Left lung (tissue), 14 donors: ENCODE results near the gene COPS6. TPM values are rescaled to one million over a fixed set of nuclear protein-coding genes. Genes with fewer than 3 reads are reported as not detected.

Experiments used
- ATAC-seq: fragments of 200-7000 bp; cut with Tn5 transposase; one replicate; pipeline ENCODE4 v1.9.1; 2020; ENCODE audit warnings: moderate library complexity
- DNase-seq, 4 donors: peaks; one replicate each; pipeline ENCODE4 v3.0.0-alpha.2; 2013 to 2020
- H3K27ac ChIP-seq, 2 donors: fragments of 200-600 bp; sonication (generic) in 1 of 2; one replicate each; pipeline versions ENCODE4 v1.5.0 to v1.8.0; 2020 to 2021
- H3K27me3 ChIP-seq, 2 donors: fragments of 200-600 bp; sonication (generic) in 1 of 2; one replicate each; pipeline versions ENCODE4 v1.5.0 to v1.8.0; 2020 to 2021
- H3K36me3 ChIP-seq, 2 donors: fragments of 200-600 bp; sonication (generic) in 1 of 2; one replicate each; pipeline versions ENCODE4 v1.5.0 to v1.8.0; 2020 to 2021
- H3K4me1 ChIP-seq, 2 donors: fragments of 200-600 bp; one replicate each; pipeline ENCODE4 v1.8.0; 2021
- H3K4me3 ChIP-seq, 2 donors: fragments of 200-600 bp; sonication (generic) in 1 of 2; one replicate each; pipeline versions ENCODE4 v1.5.0 to v1.8.0; 2020 to 2021; ENCODE audit warnings: mild to moderate bottlenecking in 1 of 2
- H3K9me3 ChIP-seq, 2 donors: fragments of 200-600 bp; sonication (generic) in 1 of 2; one replicate each; pipeline versions ENCODE4 v1.5.0 to v1.8.0; 2020 to 2021
- intact Hi-C, 2 donors: fragments of 100-400 bp; cut with DNase I; formaldehyde crosslinking; loops; one replicate each; pipeline versions ENCODE4 v1.11.2 to v1.14.2; 2022
- long read RNA-seq, 12 donors: library from polyadenylated mRNA in 2 of 12; unstranded in 2 of 12; transcript quantifications; one replicate each; pipeline ENCODE4 v2.0.0 and lab custom pipeline, GENCODE V29; 2019 to 2026
- polyA plus RNA-seq, 6 donors: library from polyadenylated mRNA; unstranded; fragments of 120-200 nt; gene quantifications; one replicate each; pipeline ENCODE4 v1.2.1, GENCODE V29; 2013; ENCODE audit not compliant: insufficient read length in 6 of 6
- total RNA-seq, 2 donors: library from RNA; stranded (reverse); fragmentation: NEBNext Ultra II Directional; extraction: Animal tissue kit (Norgen Biotek cat#: 25700); gene quantifications; one replicate each; pipeline ENCODE4 v1.2.1, GENCODE V29; 2021
- TF ChIP-seq, protein P1 (sequence below), 2 donors: fragments of 200-600 bp; sonication (generic) in 1 of 2; IDR thresholded peaks; one replicate each; pipeline versions ENCODE4 v1.5.0 to v1.8.0; 2021; ENCODE audit warnings: antibody characterized with exemption in 2 of 2
- donor health status: DM: no; HTN: yes; CAD: no.
- donor health status: DM: no; HTN: no; CAD: no.

The COPS6 gene
- total RNA-seq (10 to 100 TPM; 74.2 to 89.5 TPM), polyA plus RNA-seq (100 to 1,000 TPM; 113 to 139 (median 115) TPM)
- long read RNA-seq, donor 1, transcript COPS6-201 (10 exons, 1,432 nt), result major isoform, 74 of 120 reads
- long read RNA-seq, donor 1, transcript COPS6-207 (3 exons, 835 nt), result minor isoform, 5 of 120 reads
- long read RNA-seq, donor 1, partial matches to known transcripts, result 32 of 120 reads
- long read RNA-seq, donor 1, other reads (novel, unspliced or antisense), result 0 of 120 reads
- long read RNA-seq, donor 2, transcript COPS6-201 (10 exons, 1,432 nt), result major isoform, 57 of 77 reads
- long read RNA-seq, donor 2, transcript COPS6-207 (3 exons, 835 nt), result minor isoform, 9 of 77 reads
- long read RNA-seq, donor 2, transcript COPS6-205 (2 exons, 1,171 nt), result minor isoform, 5 of 77 reads
- long read RNA-seq, donor 2, partial matches to known transcripts, result 0 of 77 reads
- long read RNA-seq, donor 2, other reads (novel, unspliced or antisense), result 0 of 77 reads
- long read RNA-seq, donor 3, transcript COPS6-201 (10 exons, 1,432 nt), result major isoform, 70 of 90 reads
- long read RNA-seq, donor 3, partial matches to known transcripts, result 13 of 90 reads
- long read RNA-seq, donor 3, other reads (novel, unspliced or antisense), result 0 of 90 reads
- long read RNA-seq, donor 4, transcript COPS6-201 (10 exons, 1,432 nt), result major isoform, 113 of 119 reads
- long read RNA-seq, donor 4, partial matches to known transcripts, result 2 of 119 reads
- long read RNA-seq, donor 4, other reads (novel, unspliced or antisense), result 3 of 119 reads
- long read RNA-seq, donor 5, transcript COPS6-201 (10 exons, 1,432 nt), result major isoform, 60 of 96 reads
- long read RNA-seq, donor 5, transcript COPS6-207 (3 exons, 835 nt), result minor isoform, 9 of 96 reads
- long read RNA-seq, donor 5, partial matches to known transcripts, result 18 of 96 reads
- long read RNA-seq, donor 5, other reads (novel, unspliced or antisense), result 0 of 96 reads
- long read RNA-seq, donor 6, transcript COPS6-201 (10 exons, 1,432 nt), result major isoform, 60 of 80 reads
- long read RNA-seq, donor 6, transcript COPS6-207 (3 exons, 835 nt), result minor isoform, 6 of 80 reads
- long read RNA-seq, donor 6, partial matches to known transcripts, result 10 of 80 reads
- long read RNA-seq, donor 6, other reads (novel, unspliced or antisense), result 0 of 80 reads
- long read RNA-seq, donor 7, transcript COPS6-207 (3 exons, 835 nt), result minor isoform, 5 of 71 reads
- long read RNA-seq, donor 7, transcript COPS6-201 (10 exons, 1,432 nt), result major isoform, 56 of 71 reads
- long read RNA-seq, donor 7, partial matches to known transcripts, result 5 of 71 reads
- long read RNA-seq, donor 7, other reads (novel, unspliced or antisense), result 0 of 71 reads
- long read RNA-seq, donor 8, transcript COPS6-201 (10 exons, 1,432 nt), result major isoform, 73 of 88 reads
- long read RNA-seq, donor 8, partial matches to known transcripts, result 9 of 88 reads
- long read RNA-seq, donor 8, other reads (novel, unspliced or antisense), result 0 of 88 reads
- long read RNA-seq, donor 9, result 0 reads
- long read RNA-seq, donor 10, transcript COPS6-201 (10 exons, 1,432 nt), result major isoform, 183 of 195 reads
- long read RNA-seq, donor 10, partial matches to known transcripts, result 5 of 195 reads
- long read RNA-seq, donor 10, other reads (novel, unspliced or antisense), result 6 of 195 reads
- long read RNA-seq, donor 11, transcript COPS6-208 (6 exons, 752 nt), result minor isoform, 5 of 115 reads
- long read RNA-seq, donor 11, transcript COPS6-201 (10 exons, 1,432 nt), result major isoform, 84 of 115 reads
- long read RNA-seq, donor 11, partial matches to known transcripts, result 19 of 115 reads
- long read RNA-seq, donor 11, other reads (novel, unspliced or antisense), result 0 of 115 reads
- long read RNA-seq, donor 12, transcript COPS6-201 (10 exons, 1,432 nt), result major isoform, 67 of 81 reads
- long read RNA-seq, donor 12, partial matches to known transcripts, result 11 of 81 reads
- long read RNA-seq, donor 12, other reads (novel, unspliced or antisense), result 0 of 81 reads

DNA sequence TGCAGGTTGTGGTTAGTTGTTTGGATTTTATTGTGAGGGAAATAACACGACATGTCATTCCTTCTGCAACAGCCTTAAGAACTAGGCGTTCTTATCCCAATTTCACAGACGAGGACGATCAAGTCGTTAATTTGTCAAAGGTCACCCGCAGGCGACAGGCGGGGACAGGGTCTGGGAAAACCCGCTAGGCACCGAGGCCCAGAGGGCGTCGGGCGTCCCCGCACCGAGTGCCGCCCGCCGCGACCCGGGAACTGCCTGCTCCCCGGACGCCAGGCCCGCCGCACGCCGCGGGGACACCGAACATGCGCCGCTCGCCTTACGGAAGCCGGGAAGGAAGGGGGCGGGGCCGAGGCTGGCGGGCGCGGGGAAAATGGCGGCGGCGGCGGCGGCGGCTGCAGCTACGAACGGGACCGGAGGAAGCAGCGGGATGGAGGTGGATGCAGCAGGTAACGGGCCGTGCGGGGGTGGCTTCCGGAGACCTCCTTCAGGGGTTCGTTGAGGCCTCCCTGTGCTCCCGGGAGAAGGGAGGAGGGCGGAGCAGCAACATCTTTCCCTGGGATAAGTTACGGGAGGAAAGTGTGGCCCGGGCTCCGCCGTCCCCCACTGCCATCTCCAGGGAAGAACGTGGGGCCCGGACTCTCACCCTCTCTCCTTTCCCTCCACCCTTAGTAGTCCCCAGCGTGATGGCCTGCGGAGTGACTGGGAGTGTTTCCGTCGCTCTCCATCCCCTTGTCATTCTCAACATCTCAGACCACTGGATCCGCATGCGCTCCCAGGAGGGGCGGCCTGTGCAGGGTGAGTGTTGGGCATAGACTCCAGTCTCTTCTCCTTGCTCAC is at the start of gene COPS6:
TSS of gene COPS6 (plus strand) at position 349 of the 837 bp plus-strand sequence. CDS start at position 371, 22 bp downstream.
- TF ChIP-seq, protein P1, sequence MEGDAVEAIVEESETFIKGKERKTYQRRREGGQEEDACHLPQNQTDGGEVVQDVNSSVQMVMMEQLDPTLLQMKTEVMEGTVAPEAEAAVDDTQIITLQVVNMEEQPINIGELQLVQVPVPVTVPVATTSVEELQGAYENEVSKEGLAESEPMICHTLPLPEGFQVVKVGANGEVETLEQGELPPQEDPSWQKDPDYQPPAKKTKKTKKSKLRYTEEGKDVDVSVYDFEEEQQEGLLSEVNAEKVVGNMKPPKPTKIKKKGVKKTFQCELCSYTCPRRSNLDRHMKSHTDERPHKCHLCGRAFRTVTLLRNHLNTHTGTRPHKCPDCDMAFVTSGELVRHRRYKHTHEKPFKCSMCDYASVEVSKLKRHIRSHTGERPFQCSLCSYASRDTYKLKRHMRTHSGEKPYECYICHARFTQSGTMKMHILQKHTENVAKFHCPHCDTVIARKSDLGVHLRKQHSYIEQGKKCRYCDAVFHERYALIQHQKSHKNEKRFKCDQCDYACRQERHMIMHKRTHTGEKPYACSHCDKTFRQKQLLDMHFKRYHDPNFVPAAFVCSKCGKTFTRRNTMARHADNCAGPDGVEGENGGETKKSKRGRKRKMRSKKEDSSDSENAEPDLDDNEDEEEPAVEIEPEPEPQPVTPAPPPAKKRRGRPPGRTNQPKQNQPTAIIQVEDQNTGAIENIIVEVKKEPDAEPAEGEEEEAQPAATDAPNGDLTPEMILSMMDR (IDR thresholded peaks at IDR 0.05), result no peak
- peak; percentile 75 to 98 (median 80) for DNase-seq
- Histone ChIP-seq H3K4me3 (peak within 1 kb of the TSS; percentile 88 to 90), H3K4me1 (peaks cover 0 to 32% of the 10 kb centered on the region in 2 donors), H3K9me3 (no peaks in the 10 kb centered on the region), H3K27ac (peak within 1 kb of the TSS; percentile 72 to 83), H3K27me3 (no peaks in the 10 kb centered on the region), H3K36me3 (peaks cover 0 to 36% of the 10 kb centered on the region in 2 donors)
- intact Hi-C loops, result no loop called here
- ATAC-seq, result peak; percentile 93

DNA sequence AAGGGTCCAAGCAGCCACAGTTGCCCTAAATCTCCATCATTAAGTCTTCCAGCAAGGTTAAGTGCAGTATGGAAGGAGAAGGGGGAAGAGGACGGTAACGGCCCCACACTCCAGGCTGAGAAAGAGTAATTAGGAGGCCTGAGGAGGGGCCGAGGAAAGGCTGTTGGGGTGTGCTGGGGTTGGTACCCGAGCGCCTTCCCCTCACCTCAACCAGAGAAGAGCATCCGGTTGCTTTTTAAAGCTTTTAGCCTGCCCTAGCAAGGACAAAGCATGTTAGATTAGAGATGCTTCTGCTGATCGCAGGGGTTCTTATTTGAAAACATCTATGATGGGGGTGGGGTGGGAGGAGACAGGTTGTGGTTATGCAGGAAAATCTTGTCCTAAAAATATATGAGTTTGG is 48.2 kb upstream of the COPS6 start:
- TF ChIP-seq, protein P1 (IDR thresholded peaks at IDR 0.05), result no peak
- no peak for DNase-seq
- Histone ChIP-seq H3K27ac (no peak overlapping the region), H3K36me3 (peaks cover 0 to 12% of the 10 kb centered on the region in 2 donors), H3K27me3 (no peaks in the 10 kb centered on the region), H3K9me3 (no peaks in the 10 kb centered on the region), H3K4me1 (peaks cover 6 to 20% of the 10 kb centered on the region in 2 donors), H3K4me3 (no peak overlapping the region)
- intact Hi-C loops, result no loop called here
- no peak for ATAC-seq

DNA sequence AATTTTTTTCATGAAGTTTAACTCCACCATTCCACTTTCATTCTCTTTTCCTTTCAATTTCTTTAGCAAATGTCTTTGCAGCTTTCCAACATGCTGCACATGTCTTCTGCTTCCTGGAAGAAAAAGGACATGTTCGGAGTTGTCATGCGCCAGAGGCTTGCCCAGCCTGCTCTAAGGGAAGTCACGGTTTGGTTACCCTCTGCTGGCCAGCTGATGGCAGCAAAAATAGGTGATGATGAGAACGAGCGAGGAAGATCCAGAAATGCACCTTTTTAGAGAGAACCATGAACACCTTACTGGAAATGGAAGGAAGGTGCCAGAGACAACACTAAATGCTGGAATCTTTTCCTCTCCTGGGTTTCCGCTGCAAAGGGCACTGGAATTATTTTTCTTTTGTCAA is 44.1 kb upstream of the COPS6 start:
- Histone ChIP-seq H3K36me3 (no peaks in the 10 kb centered on the region), H3K27ac (no peak overlapping the region), H3K4me1 (peaks cover 0 to 2% of the 10 kb centered on the region in 2 donors), H3K9me3 (no peaks in the 10 kb centered on the region), H3K4me3 (no peak overlapping the region), H3K27me3 (no peaks in the 10 kb centered on the region)
- intact Hi-C loops, result no loop called here
- no peak for ATAC-seq
- TF ChIP-seq, protein P1 (IDR thresholded peaks at IDR 0.05), result no peak
- no peak for DNase-seq
